ENCODE measurements around the gene UNKL. TPM values are rescaled to one million over a fixed set of nuclear protein-coding genes. Genes with fewer than 3 reads are reported as not detected.

UNKL gene
- total RNA-seq, 2 donors from 2014 or later = 46.4 to 48.3 TPM

- Mint-ChIP-seq H3K36me3 (ENCODE audit: low read depth) (peaks cover 18% of the 10 kb centered on the region), H3K4me3 (no peak overlapping the region), H3K27me3 (ENCODE audit: insufficient read depth) (no peaks in the 10 kb centered on the region), H3K27ac (no peak overlapping the region), H3K4me1 (no peaks in the 10 kb centered on the region), H3K9me3 (no peaks in the 10 kb centered on the region)
- Histone ChIP-seq H3K27ac (ENCODE audit: low read depth, low read length) (no peak overlapping the region), H3K36me3 (ENCODE audit: control insufficient read depth, insufficient read depth, low read length) (peaks cover 6% of the 10 kb centered on the region), H3K27me3 (ENCODE audit: control insufficient read depth, insufficient read depth, low read length, poor library complexity, severe bottlenecking) (no peaks in the 10 kb centered on the region), H3K9me3 (ENCODE audit: control insufficient read depth, low read length) (no peaks in the 10 kb centered on the region), H3K4me1 (ENCODE audit: control insufficient read depth, insufficient read depth, low read length) (no peaks in the 10 kb centered on the region), H3K4me3 (ENCODE audit: low read length) (no peak overlapping the region), H3K9ac (ENCODE audit: extremely low read depth, low read length, poor library complexity, severe bottlenecking) (no peak overlapping the region)
- 96 to 97% methylated on average over 25 to 33 of the region's 33 CpGs for WGBS, 2 experiments (ENCODE audit: insufficient coverage in 1 of 2, insufficient read length in 1 of 2)
- DNase-seq = no peak
- no peak for TF ChIP-seq CTCF (conservative IDR thresholded peaks at IDR 0.05)
Measured at GRCh38 chr16:1371054-1371978, 43.2 kb downstream of the UNKL start.

GRCh38 chr16:1367486-1368174 is 46.9 kb downstream of the UNKL start:
- peaks cover 36% of the 10 kb centered on the region for H3K36me3 Mint-ChIP-seq (ENCODE audit: low read depth)

More at GRCh38 chr16:1367486-1368174, 46.9 kb downstream of the UNKL start:
- Histone ChIP-seq H3K27ac (ENCODE audit: low read depth, low read length) (no peak overlapping the region), H3K27me3 (ENCODE audit: control insufficient read depth, insufficient read depth, low read length, poor library complexity, severe bottlenecking) (no peaks in the 10 kb centered on the region), H3K9me3 (ENCODE audit: control insufficient read depth, low read length) (no peaks in the 10 kb centered on the region), H3K4me1 (ENCODE audit: control insufficient read depth, insufficient read depth, low read length) (no peaks in the 10 kb centered on the region), H3K9ac (ENCODE audit: extremely low read depth, low read length, poor library complexity, severe bottlenecking) (no peak overlapping the region), H3K36me3 (ENCODE audit: control insufficient read depth, insufficient read depth, low read length) (peaks cover 32% of the 10 kb centered on the region), H3K4me3 (ENCODE audit: low read length) (no peak overlapping the region)
- Mint-ChIP-seq H3K27me3 (ENCODE audit: insufficient read depth) (no peaks in the 10 kb centered on the region), H3K9me3 (no peaks in the 10 kb centered on the region), H3K27ac (no peak overlapping the region), H3K4me1 (no peaks in the 10 kb centered on the region), H3K4me3 (no peak overlapping the region)
- no peak for DNase-seq
- 97 to 98% methylated on average over 6 to 22 of the region's 27 CpGs for WGBS, 2 experiments (ENCODE audit: insufficient coverage in 1 of 2, insufficient read length in 1 of 2)
- no peak for TF ChIP-seq CTCF (conservative IDR thresholded peaks at IDR 0.05)

All from endodermal cell (in vitro differentiated cells).